Measurements from ENCODE around the gene CPEB3.

DNA sequence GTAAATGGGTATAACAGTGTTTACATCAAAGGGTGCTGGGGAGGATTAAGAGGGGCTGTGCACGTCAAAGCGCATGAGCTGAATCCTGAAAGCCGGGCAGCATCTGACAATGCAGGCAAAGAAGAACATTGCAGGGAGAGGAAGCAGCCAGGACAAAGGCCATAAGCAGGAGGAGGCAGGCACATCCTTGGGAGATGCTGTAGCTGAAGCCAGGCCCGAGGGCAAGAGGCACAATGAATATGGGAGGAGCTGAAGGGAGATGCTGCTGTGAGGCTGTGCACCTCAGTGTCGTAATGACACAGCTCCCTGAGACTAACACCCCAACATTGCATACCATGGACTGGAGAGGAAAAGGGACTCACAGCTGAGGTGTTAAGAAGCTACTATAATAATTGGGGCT lies 238.1 kb downstream of the CPEB3 start:
- TF ChIP-seq, protein P1, sequence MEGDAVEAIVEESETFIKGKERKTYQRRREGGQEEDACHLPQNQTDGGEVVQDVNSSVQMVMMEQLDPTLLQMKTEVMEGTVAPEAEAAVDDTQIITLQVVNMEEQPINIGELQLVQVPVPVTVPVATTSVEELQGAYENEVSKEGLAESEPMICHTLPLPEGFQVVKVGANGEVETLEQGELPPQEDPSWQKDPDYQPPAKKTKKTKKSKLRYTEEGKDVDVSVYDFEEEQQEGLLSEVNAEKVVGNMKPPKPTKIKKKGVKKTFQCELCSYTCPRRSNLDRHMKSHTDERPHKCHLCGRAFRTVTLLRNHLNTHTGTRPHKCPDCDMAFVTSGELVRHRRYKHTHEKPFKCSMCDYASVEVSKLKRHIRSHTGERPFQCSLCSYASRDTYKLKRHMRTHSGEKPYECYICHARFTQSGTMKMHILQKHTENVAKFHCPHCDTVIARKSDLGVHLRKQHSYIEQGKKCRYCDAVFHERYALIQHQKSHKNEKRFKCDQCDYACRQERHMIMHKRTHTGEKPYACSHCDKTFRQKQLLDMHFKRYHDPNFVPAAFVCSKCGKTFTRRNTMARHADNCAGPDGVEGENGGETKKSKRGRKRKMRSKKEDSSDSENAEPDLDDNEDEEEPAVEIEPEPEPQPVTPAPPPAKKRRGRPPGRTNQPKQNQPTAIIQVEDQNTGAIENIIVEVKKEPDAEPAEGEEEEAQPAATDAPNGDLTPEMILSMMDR (IDR thresholded peaks at IDR 0.05) = no peak
- no peak for TF ChIP-seq POLR2A (IDR thresholded peaks at IDR 0.05)

Data from thyroid gland (tissue), 4 donors.